A673 (cell line): ENCODE data around the gene CHCHD1.

Experiments
- EZH2 ChIP-seq: fragments of 200-600 bp; sonication (generic); IDR thresholded peaks from 2 replicates; pipeline ENCODE4 v1.6.1; 2017; ENCODE audit warnings: borderline replicate concordance, low read depth, mild to moderate bottlenecking, mixed read lengths, antibody characterized with exemption, low read length; ENCODE audit not compliant: poor library complexity, severe bottlenecking
- TF ChIP-seq, protein P1 (sequence below): fragments of 300-800, 200-600 bp; sonication (generic); conservative IDR thresholded peaks from 2 replicates; pipeline ENCODE4 v1.5.1; 2017; ENCODE audit warnings: low read depth, mild to moderate bottlenecking, antibody characterized with exemption, low read length, moderate library complexity, mixed read lengths

DNA sequence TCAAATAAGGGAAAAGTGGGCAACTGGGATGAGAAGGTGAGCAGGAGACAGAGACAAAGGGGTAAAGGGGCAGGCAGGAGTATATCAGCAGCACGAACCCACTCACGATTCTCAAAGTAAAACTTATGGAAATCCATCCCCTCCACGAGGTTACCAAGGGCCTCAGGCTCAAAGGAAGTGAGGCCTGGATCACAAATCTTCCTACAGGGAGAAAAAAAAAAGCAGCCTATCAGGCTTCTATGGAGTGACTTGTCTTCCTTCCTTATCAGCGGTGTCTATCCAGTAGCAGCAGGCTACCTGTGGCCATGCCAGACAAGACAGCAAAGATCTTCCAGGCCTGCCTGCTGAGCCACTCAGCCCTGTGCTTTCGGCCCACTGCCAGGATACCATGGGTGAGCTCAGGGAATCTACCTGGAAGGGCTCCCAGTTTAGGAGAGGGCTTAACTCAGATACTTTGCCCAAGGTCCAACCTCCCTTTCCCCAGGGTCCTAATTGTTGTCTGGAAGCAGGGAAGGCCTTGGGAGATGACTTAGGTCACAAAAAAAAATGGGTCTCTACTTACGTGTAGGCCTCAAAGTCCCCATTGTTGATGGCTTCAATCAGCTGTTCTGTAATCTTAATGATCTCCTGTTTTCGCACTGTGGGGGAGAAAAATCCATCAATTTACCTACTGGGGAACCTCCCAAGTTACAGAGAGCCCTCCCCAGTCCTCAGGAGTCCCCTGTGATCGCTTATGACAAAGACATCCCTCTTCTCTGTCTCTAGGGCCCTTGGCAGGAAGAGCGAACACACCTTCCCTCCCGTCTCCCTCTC is 35.3 kb downstream of the CHCHD1 start:
- TF ChIP-seq EZH2, result no peak
- TF ChIP-seq, protein P1, sequence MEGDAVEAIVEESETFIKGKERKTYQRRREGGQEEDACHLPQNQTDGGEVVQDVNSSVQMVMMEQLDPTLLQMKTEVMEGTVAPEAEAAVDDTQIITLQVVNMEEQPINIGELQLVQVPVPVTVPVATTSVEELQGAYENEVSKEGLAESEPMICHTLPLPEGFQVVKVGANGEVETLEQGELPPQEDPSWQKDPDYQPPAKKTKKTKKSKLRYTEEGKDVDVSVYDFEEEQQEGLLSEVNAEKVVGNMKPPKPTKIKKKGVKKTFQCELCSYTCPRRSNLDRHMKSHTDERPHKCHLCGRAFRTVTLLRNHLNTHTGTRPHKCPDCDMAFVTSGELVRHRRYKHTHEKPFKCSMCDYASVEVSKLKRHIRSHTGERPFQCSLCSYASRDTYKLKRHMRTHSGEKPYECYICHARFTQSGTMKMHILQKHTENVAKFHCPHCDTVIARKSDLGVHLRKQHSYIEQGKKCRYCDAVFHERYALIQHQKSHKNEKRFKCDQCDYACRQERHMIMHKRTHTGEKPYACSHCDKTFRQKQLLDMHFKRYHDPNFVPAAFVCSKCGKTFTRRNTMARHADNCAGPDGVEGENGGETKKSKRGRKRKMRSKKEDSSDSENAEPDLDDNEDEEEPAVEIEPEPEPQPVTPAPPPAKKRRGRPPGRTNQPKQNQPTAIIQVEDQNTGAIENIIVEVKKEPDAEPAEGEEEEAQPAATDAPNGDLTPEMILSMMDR, result no peak
